Activated CD4-positive, alpha-beta T cell treated with anti-CD3 and anti-CD28 coated beads for 36 hours (primary cell): ENCODE measurements around the gene CEP135. TPM values are rescaled to one million over a fixed set of nuclear protein-coding genes. Genes with fewer than 3 reads are reported as not detected.

ENCODE experiments used
- ATAC-seq: fragments of 200-7000 bp; cut with Tn5 transposase; one replicate; pipeline ENCODE4 v1.10.0; 2021; ENCODE audit warnings: mild to moderate bottlenecking, moderate library complexity
- CTCF ChIA-PET: fragments of 350-600 bp; sonication (Branson Sonifier 250); formaldehyde crosslinking; loops from one replicate; lab custom pipeline; 2021; ENCODE audit warnings: antibody characterized with exemption; lab: Charles Lee
- POLR2A ChIA-PET: fragments of 350-600 bp; sonication (Branson Sonifier 250); formaldehyde crosslinking; loops from one replicate; lab custom pipeline; 2021; ENCODE audit warnings: antibody characterized with exemption, inconsistent platforms; lab: Charles Lee
- DNase-seq: peaks from one replicate; pipeline ENCODE4 v3.0.0-alpha.2; 2020
- H3K27ac Mint-ChIP-seq: one replicate; pipeline ENCODE4 v1.8.0; 2021; ENCODE audit warnings: mixed read lengths
- H3K27me3 Mint-ChIP-seq: one replicate; pipeline ENCODE4 v1.8.0; 2021; ENCODE audit warnings: mixed read lengths
- H3K36me3 Mint-ChIP-seq: one replicate; pipeline ENCODE4 v1.8.0; 2021; ENCODE audit warnings: low read depth, mixed read lengths
- H3K4me1 Mint-ChIP-seq: one replicate; pipeline ENCODE4 v1.8.0; 2021; ENCODE audit warnings: mixed read lengths
- H3K4me3 Mint-ChIP-seq: one replicate; pipeline ENCODE4 v1.8.0; 2021; ENCODE audit warnings: mild to moderate bottlenecking, moderate library complexity, mixed read lengths
- H3K9me3 Mint-ChIP-seq: one replicate; pipeline ENCODE4 v1.8.0; 2021; ENCODE audit warnings: low read depth, mixed read lengths
- intact Hi-C, 2 experiments: fragments of 100-400 bp; cut with DNase I in 1 of 2; cut with micrococcal nuclease in 1 of 2; formaldehyde crosslinking; loops; one replicate each; pipeline versions ENCODE4 v1.14.2 to v1.15.1; 2022 to 2024; cut with DNase I, micrococcal nuclease
- total RNA-seq, 2 experiments: library from RNA; stranded (reverse); gene quantifications; one replicate each; pipeline ENCODE4 v1.2.3, GENCODE V29; 2021

Gene CEP135
- total RNA-seq, 2 experiments from 2014 or later, result 17.0 to 17.5 TPM

GRCh38 chr4:56008206-56008605 is 59.5 kb downstream of the CEP135 start:
- no peak overlapping the region for H3K27ac Mint-ChIP-seq
- POLR2A ChIA-PET, result no interaction called here
- intact Hi-C loops, result no loop called here
- DNase-seq (no peak), ATAC-seq (no peak)
- CTCF ChIA-PET, result interaction anchor here (0.9 to 1.2 kb wide), 3 partner anchors 9 to 42 kb away, joined by 3 read pairs; no protein-coding TSS in a partner anchor
- H3K9me3 Mint-ChIP-seq, result no peaks in the 10 kb centered on the region
- H3K27me3 Mint-ChIP-seq, result no peaks in the 10 kb centered on the region
- H3K4me1 Mint-ChIP-seq, result peaks cover 4% of the 10 kb centered on the region
- H3K36me3 Mint-ChIP-seq, result peaks cover 66% of the 10 kb centered on the region
- H3K4me3 Mint-ChIP-seq, result no peak overlapping the region

DNA sequence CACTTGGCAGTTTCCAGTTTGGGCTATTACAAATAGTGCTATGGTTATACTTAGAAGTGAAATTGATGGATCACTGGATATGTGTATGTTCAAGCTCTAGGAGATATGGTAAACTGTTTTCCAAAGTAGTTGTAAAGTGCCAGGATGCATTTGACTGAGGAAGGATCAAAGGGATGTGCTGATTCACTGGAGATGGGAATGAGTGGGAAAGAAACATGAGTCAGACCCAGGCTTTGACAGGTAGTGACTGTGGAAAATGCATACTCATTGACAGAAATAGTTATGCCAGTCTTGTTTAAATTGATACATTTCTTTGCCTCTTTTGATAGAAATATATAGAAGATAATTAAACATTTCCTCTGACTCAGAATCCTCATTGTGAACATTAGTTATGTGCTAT is 77.9 kb downstream of the CEP135 start:
- H3K36me3 Mint-ChIP-seq, result peaks cover 50% of the 10 kb centered on the region

DNA sequence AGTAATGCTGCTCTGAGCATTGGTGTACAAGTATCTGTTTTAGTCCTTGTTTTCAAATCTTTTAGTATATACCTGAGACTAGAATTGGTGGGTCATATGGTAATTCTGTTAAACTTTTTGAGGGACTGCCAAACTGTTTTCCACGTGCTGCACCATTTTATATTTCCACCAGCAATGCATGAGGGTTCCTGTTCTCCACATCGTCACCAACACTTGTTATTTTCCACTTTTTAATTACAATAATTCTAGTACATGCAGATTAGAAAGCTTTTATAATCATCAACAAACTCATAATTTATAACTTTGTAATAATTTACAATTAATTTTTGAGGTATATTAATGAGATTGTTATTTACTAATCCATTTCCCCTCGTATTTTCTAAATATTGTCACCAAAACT is 79.4 kb downstream of the CEP135 start:
- ChIA-PET CTCF (no interaction called here), POLR2A (no interaction called here)
- Mint-ChIP-seq H3K4me3 (no peak overlapping the region), H3K27me3 (no peaks in the 10 kb centered on the region), H3K9me3 (peaks cover 4% of the 10 kb centered on the region), H3K4me1 (no peaks in the 10 kb centered on the region), H3K36me3 (peaks cover 40% of the 10 kb centered on the region), H3K27ac (no peak overlapping the region)
- intact Hi-C loops, result no loop called here
- ATAC-seq (no peak), DNase-seq (no peak)

More for the DNA sequence above, 77.9 kb downstream of the CEP135 start:
- Mint-ChIP-seq H3K4me3 (no peak overlapping the region), H3K27me3 (no peaks in the 10 kb centered on the region), H3K27ac (no peak overlapping the region), H3K4me1 (no peaks in the 10 kb centered on the region), H3K9me3 (peaks cover 4% of the 10 kb centered on the region)
- ATAC-seq (no peak), DNase-seq (no peak)
- intact Hi-C loops, result no loop called here
- CTCF ChIA-PET, result interaction anchor here (1.2 kb wide), 1 partner anchor 17 kb away, joined by 3 read pairs; no protein-coding TSS in a partner anchor
- POLR2A ChIA-PET, result no interaction called here

DNA sequence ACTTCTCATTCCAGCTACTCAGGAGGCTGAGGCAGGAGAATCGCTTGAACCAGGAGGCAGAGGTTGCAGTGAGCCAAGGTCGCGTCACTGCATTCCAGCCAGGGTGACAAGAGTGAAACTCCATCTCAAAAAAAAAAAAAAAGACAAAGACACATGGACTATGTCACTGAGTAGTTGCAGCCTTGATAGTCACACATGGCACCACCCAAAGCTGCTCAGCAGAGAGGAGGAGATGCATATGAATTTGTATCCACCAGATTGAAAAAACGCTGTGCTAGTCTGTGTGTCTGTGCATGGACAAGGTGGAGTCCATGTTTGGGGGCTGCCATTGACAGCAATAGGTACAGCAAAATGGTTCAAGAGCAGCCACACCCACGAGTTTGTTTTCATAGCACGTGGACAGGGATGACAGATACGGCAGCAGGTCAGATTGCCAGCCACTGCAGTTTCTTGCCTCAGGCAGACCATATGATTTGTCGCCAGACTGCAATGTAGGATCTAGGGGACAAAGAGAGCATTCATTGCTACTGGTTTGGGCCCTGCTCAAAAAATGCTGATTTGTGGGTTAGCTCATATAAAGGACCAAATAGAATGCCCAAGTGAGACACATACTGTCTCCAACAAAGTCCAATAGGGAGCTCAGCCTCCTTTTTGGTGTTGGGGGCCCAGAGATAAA is 89.9 kb downstream of the CEP135 start:
- ChIA-PET POLR2A (no interaction called here), CTCF (no interaction called here)
- Mint-ChIP-seq H3K9me3 (no peaks in the 10 kb centered on the region), H3K27ac (no peak overlapping the region), H3K4me3 (no peak overlapping the region), H3K4me1 (no peaks in the 10 kb centered on the region), H3K27me3 (peaks cover 8% of the 10 kb centered on the region), H3K36me3 (no peaks in the 10 kb centered on the region)
- no peak for DNase-seq
- no peak for ATAC-seq
- intact Hi-C loops, result no loop called here

DNA sequence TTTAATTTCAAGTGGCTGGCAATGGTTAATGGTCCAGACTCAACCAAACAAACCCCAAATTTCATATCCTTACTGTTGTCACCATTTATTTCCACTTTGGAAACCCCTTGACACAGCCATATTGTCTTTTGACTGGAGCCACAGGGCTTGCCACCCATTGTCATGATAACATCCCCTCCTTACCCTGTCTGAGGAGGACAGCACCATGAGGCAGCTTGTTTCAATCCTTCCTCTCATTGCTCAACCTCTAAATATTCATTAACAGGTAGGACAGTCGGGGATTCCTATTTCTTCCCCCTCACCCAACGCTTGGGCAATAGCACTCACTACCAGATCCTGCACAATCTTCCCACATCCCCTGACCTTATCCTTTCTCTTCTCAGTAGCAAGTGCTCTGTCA is 92.1 kb downstream of the CEP135 start:
- intact Hi-C loops, result no loop called here
- ATAC-seq (no peak), DNase-seq (no peak)
- Mint-ChIP-seq H3K36me3 (no peaks in the 10 kb centered on the region), H3K4me1 (no peaks in the 10 kb centered on the region), H3K27ac (no peak overlapping the region), H3K4me3 (no peak overlapping the region), H3K27me3 (peaks cover 10% of the 10 kb centered on the region), H3K9me3 (no peaks in the 10 kb centered on the region)
- CTCF ChIA-PET, result no interaction called here
- POLR2A ChIA-PET, result no interaction called here

- no peak for DNase-seq
- Mint-ChIP-seq H3K9me3 (no peaks in the 10 kb centered on the region), H3K27me3 (peaks cover 16% of the 10 kb centered on the region), H3K36me3 (no peaks in the 10 kb centered on the region), H3K4me1 (no peaks in the 10 kb centered on the region), H3K4me3 (no peak overlapping the region), H3K27ac (no peak overlapping the region)
- intact Hi-C loops, result no loop called here
- POLR2A ChIA-PET, result no interaction called here
- ATAC-seq, result no peak
- CTCF ChIA-PET, result no interaction called here
Observed at GRCh38 chr4:56042225-56042624, 93.5 kb downstream of the CEP135 start.

GRCh38 chr4:56048383-56048701 is 99.6 kb downstream of the CEP135 start:
- CTCF ChIA-PET, result no interaction called here
- no peak for DNase-seq

GRCh38 chr4:56048702-56049431 is 100.1 kb downstream of the CEP135 start:
- ChIA-PET CTCF (interaction anchor here (0.7 kb wide), 1 partner anchor 48 kb away, joined by 3 read pairs; no protein-coding TSS in a partner anchor), POLR2A (no interaction called here)
- peak; percentile 78 for DNase-seq
- intact Hi-C loops, result loop anchor here (1.0 to 5.0 kb wide), 3 partner anchors 101 to 253 kb away; partner anchors contain the start of gene CEP135 (in 2 of the 2)
- peak; percentile 96 for ATAC-seq
- H3K4me3 Mint-ChIP-seq, result peak overlapping the region; percentile 65
- H3K27ac Mint-ChIP-seq, result no peak overlapping the region
- peaks cover 37% of the 10 kb centered on the region for H3K27me3 Mint-ChIP-seq
- peaks cover 13% of the 10 kb centered on the region for H3K4me1 Mint-ChIP-seq
- no peaks in the 10 kb centered on the region for H3K36me3 Mint-ChIP-seq
- no peaks in the 10 kb centered on the region for H3K9me3 Mint-ChIP-seq

More at GRCh38 chr4:56048383-56048701, 99.6 kb downstream of the CEP135 start:
- peaks cover 37% of the 10 kb centered on the region for H3K27me3 Mint-ChIP-seq
- peak overlapping the region; percentile 65 for H3K4me3 Mint-ChIP-seq
- no peaks in the 10 kb centered on the region for H3K36me3 Mint-ChIP-seq
- no peak for ATAC-seq
- peaks cover 13% of the 10 kb centered on the region for H3K4me1 Mint-ChIP-seq
- no peak overlapping the region for H3K27ac Mint-ChIP-seq
- POLR2A ChIA-PET, result no interaction called here
- intact Hi-C loops, result loop anchor here in 1 of 2 experiments (5.0 kb wide), 1 partner anchor 254 kb away; no protein-coding TSS in a partner anchor
- H3K9me3 Mint-ChIP-seq, result no peaks in the 10 kb centered on the region

DNA sequence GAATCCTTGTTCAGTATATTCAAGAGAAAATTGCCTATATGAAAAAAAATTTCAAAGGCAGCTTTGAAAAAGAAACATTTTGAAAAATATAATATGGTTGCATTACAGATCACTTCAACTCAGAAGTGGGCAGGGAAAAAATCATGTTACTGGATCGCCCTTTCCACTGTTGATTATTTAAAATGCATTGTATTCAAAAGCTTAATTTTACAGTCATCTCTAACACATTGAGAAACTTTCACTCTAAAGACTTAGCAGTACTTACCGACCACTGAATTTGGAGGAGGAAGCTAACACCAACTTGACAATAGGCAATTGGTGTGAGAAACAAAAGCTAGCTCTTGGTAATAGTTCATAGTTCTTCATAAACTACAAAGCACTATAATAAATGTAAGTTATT is 101.9 kb downstream of the CEP135 start:
- no peak for ATAC-seq
- intact Hi-C loops, result no loop called here
- Mint-ChIP-seq H3K4me3 (no peak overlapping the region), H3K27ac (no peak overlapping the region), H3K9me3 (no peaks in the 10 kb centered on the region), H3K27me3 (peaks cover 40% of the 10 kb centered on the region), H3K36me3 (no peaks in the 10 kb centered on the region), H3K4me1 (peaks cover 13% of the 10 kb centered on the region)
- DNase-seq, result no peak
- POLR2A ChIA-PET, result interaction anchor here (0.6 kb wide), 1 partner anchor 975 kb away, joined by 3 read pairs; no protein-coding TSS in a partner anchor
- CTCF ChIA-PET, result interaction anchor here (1.1 kb wide), 1 partner anchor 250 kb away, joined by 5 read pairs; no protein-coding TSS in a partner anchor

DNA sequence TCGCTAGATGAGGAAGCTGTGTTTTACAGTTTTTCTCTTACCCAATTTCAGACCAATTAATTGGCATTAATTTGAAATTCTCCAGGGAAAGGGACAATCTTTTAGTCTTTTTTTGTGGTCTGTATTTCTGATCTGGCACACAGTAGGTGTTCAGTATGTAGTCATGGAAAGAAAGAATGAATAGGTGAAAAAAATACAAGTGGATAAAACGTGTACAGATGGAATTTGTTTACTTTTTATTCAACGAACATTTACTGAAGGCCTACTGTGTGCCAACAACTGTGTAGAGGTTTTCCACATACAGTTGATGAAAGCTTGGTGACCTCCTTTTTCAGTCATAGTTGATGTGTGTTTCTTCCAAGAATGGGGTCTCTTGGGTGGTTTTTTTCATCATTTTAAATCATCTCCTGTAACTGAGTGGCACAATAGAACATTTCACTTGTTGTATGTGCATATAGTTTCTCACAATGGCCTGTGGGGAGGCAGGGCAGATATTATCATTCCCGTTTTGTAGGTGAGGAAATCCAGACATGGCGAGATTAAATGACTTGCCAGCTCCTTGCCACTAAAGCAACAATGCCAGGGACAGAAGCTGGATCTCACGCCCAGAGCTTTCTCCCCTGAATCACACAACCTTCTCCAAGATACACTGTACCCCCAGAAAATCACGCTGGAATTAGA is 102.4 kb downstream of the CEP135 start:
- H3K27me3 Mint-ChIP-seq, result peaks cover 41% of the 10 kb centered on the region
- H3K27ac Mint-ChIP-seq, result no peak overlapping the region
- no peak overlapping the region for H3K4me3 Mint-ChIP-seq
- intact Hi-C loops, result no loop called here
- no peaks in the 10 kb centered on the region for H3K9me3 Mint-ChIP-seq
- no peaks in the 10 kb centered on the region for H3K36me3 Mint-ChIP-seq
- no peak for DNase-seq
- ChIA-PET CTCF (interaction anchor here (1.1 kb wide), 1 partner anchor 249 kb away, joined by 5 read pairs; no protein-coding TSS in a partner anchor), POLR2A (interaction anchor here (0.6 kb wide), 1 partner anchor 975 kb away, joined by 3 read pairs; no protein-coding TSS in a partner anchor)
- H3K4me1 Mint-ChIP-seq, result peaks cover 13% of the 10 kb centered on the region
- no peak for ATAC-seq

- H3K27ac Mint-ChIP-seq, result no peak overlapping the region
- DNase-seq (no peak), ATAC-seq (no peak)
- CTCF ChIA-PET, result no interaction called here
- H3K4me3 Mint-ChIP-seq, result no peak overlapping the region
- H3K36me3 Mint-ChIP-seq, result no peaks in the 10 kb centered on the region
- intact Hi-C loops, result no loop called here
- POLR2A ChIA-PET, result no interaction called here
- H3K27me3 Mint-ChIP-seq, result peaks cover 41% of the 10 kb centered on the region
- H3K9me3 Mint-ChIP-seq, result no peaks in the 10 kb centered on the region
- peaks cover 13% of the 10 kb centered on the region for H3K4me1 Mint-ChIP-seq
Observed at GRCh38 chr4:56051710-56052075, 102.9 kb downstream of the CEP135 start.
